Subcutaneous adipose tissue (tissue), 4 donors: ENCODE results near the gene OBP2B. TPM values are rescaled to one million over a fixed set of nuclear protein-coding genes. Genes with fewer than 3 reads are reported as not detected.

ENCODE experiments used
- CTCF ChIP-seq: fragments of 450-650 bp; IDR thresholded peaks from one replicate; pipeline ENCODE4 v1.5.1; 2016; ENCODE audit warnings: low read depth, mild to moderate bottlenecking, control low read depth, antibody characterized with exemption, moderate library complexity
- total RNA-seq, 4 donors: library from RNA; depleted of rRNA; stranded (reverse); fragments of >200 nt; gene quantifications; one replicate each; pipeline ENCODE4 v1.1.0, GENCODE V29; 2016

OBP2B gene
- total RNA-seq, 4 donors from 2014 or later: not detected

- TF ChIP-seq CTCF: no peak
Observed at GRCh38 chr9:133253268-133253667, 44.2 kb upstream of the OBP2B start.

- TF ChIP-seq CTCF: no peak
Observed at GRCh38 chr9:133252301-133253020, 43.4 kb upstream of the OBP2B start.

- TF ChIP-seq CTCF: no peak
Observed at GRCh38 chr9:133251773-133252172, 42.7 kb upstream of the OBP2B start.

- no peak for TF ChIP-seq CTCF
Observed at GRCh38 chr9:133250741-133251170, 41.7 kb upstream of the OBP2B start.

- TF ChIP-seq CTCF: no peak
Observed at GRCh38 chr9:133249337-133249736, 40.3 kb upstream of the OBP2B start.

GRCh38 chr9:133248726-133249295 lies 39.8 kb upstream of the OBP2B start:
- TF ChIP-seq CTCF: no peak

- no peak for TF ChIP-seq CTCF
Observed at GRCh38 chr9:133247632-133248031, 38.6 kb upstream of the OBP2B start.
